Omental fat pad (tissue), 4 donors: ENCODE results near the gene GPC6. TPM values are rescaled to one million over a fixed set of nuclear protein-coding genes. Genes with fewer than 3 reads are reported as not detected.

Experiments
- ATAC-seq: fragments of 150-250 bp; one replicate; pipeline ENCODE4 v1.9.1; 2016; ENCODE audit warnings: mild to moderate bottlenecking, moderate library complexity; ENCODE audit not compliant: low FRiP score
- DNase-seq: peaks from one replicate; pipeline ENCODE4 v3.0.0-alpha.2; 2019; ENCODE audit warnings: low spot score
- CTCF ChIP-seq, 3 donors: fragments of 450-650 bp; IDR thresholded peaks; one replicate each; pipeline ENCODE4 v1.5.1; 2016 to 2017; ENCODE audit warnings: antibody characterized with exemption in 3 of 3, mild to moderate bottlenecking in 3 of 3, moderate library complexity in 2 of 3
- total RNA-seq, 4 donors: library from RNA; depleted of rRNA; stranded (reverse); fragments of >200 nt; gene quantifications; one replicate each; pipeline ENCODE4 v1.1.0, GENCODE V29; 2016

Gene GPC6
- total RNA-seq, 4 donors from 2014 or later = 9.2 to 24.4 (median 16.4) TPM

GRCh38 chr13:93955904-93956303, 729.3 kb downstream of the GPC6 start:
- no peak for DNase-seq
- TF ChIP-seq CTCF (IDR thresholded peaks at IDR 0.05) = no peak
- no peak for ATAC-seq

- no peak for TF ChIP-seq CTCF (IDR thresholded peaks at IDR 0.05)
- ATAC-seq (no peak), DNase-seq (no peak)
Observed at GRCh38 chr13:93956426-93956825, 729.8 kb downstream of the GPC6 start.

- ATAC-seq (no peak), DNase-seq (no peak)
- no peak for TF ChIP-seq CTCF (IDR thresholded peaks at IDR 0.05)
Observed at GRCh38 chr13:93957371-93957770, 730.8 kb downstream of the GPC6 start.

- DNase-seq (no peak), ATAC-seq (no peak)
- no peak for TF ChIP-seq CTCF (IDR thresholded peaks at IDR 0.05)
Observed at GRCh38 chr13:93959796-93960533, 733.4 kb downstream of the GPC6 start.

- DNase-seq (no peak), ATAC-seq (no peak)
- no peak for TF ChIP-seq CTCF (IDR thresholded peaks at IDR 0.05)
Observed at GRCh38 chr13:93963266-93964145, 736.9 kb downstream of the GPC6 start.

GRCh38 chr13:93964146-93964512, 737.5 kb downstream of the GPC6 start:
- DNase-seq = no peak
- ATAC-seq = no peak
- TF ChIP-seq CTCF (IDR thresholded peaks at IDR 0.05) = no peak
